SK-N-SH (cell line): Measurements from ENCODE around the gene STX7. TPM values are rescaled to one million over a fixed set of nuclear protein-coding genes. Genes with fewer than 3 reads are reported as not detected.

Experiments used
- CTCF ChIA-PET: fragments of 300-600, 350-600 bp; formaldehyde crosslinking; extraction: SDS; loops from one replicate; lab custom pipeline; 2021; lab: Yijun Ruan, JAX
- POLR2A ChIA-PET: fragments of 350-600 bp; sonication (Branson Sonifier 250); formaldehyde crosslinking; extraction: SDS; loops from one replicate; lab custom pipeline; 2020; ENCODE audit warnings: antibody characterized with exemption, inconsistent platforms; lab: Yijun Ruan, JAX
- DNase-seq: peaks from one replicate; pipeline ENCODE4 v3.0.0; 2012
- H2AFZ ChIP-seq: fragments of 200-600 bp; sonication (generic); 2 replicates; pipeline ENCODE4 v1.8.1; 2016; ENCODE audit warnings: antibody characterized with exemption, mild to moderate bottlenecking, low read depth
- H3F3A ChIP-seq: fragments of 200-600 bp; sonication (generic); replicated peaks from 2 replicates; pipeline ENCODE3; 2016; ENCODE audit warnings: antibody characterized with exemption, mild to moderate bottlenecking; ENCODE audit not compliant: insufficient read depth
- H3K27ac ChIP-seq, 2 experiments: fragments of 200-500 bp in 1 of 2; fragments of 200-600 bp in 1 of 2; sonication (Bioruptor generic) in 1 of 2; sonication (generic), shearing (Covaris generic) in 1 of 2; 2 replicates each; pipeline versions ENCODE4 v1.5.1 to v1.6.1; 2014 to 2016; ENCODE audit warnings: low read depth in 2 of 2, inconsistent platforms in 1 of 2, low read length in 1 of 2, mild to moderate bottlenecking in 1 of 2, mixed read lengths in 1 of 2
- H3K27me3 ChIP-seq: fragments of 200-600 bp; sonication (generic), shearing (Covaris generic); 2 replicates; pipeline ENCODE4 v1.6.1; 2016; ENCODE audit warnings: mixed run types; ENCODE audit not compliant: insufficient read depth
- H3K36me3 ChIP-seq, 2 experiments: fragments of 200-500 bp in 1 of 2; fragments of 200-600 bp in 1 of 2; sonication (Bioruptor generic) in 1 of 2; sonication (generic) in 1 of 2; replicated peaks in 1 of 2; 2 replicates each; pipeline versions ENCODE3 to v1.5.1; 2014 to 2016; ENCODE audit warnings: low read length in 1 of 2, mild to moderate bottlenecking in 1 of 2; ENCODE audit not compliant: insufficient read depth in 2 of 2, control insufficient read depth in 1 of 2
- H3K4me1 ChIP-seq, 2 experiments: fragments of 200-500 bp in 1 of 2; fragments of 200-600 bp in 1 of 2; sonication (Bioruptor generic) in 1 of 2; sonication (generic), shearing (Covaris generic) in 1 of 2; 2 replicates each; pipeline versions ENCODE4 v1.5.1 to v1.6.1; 2014 to 2016; ENCODE audit warnings: low read depth in 1 of 2, low read length in 1 of 2, mixed run types in 1 of 2; ENCODE audit not compliant: insufficient read depth in 2 of 2, control insufficient read depth in 1 of 2
- H3K4me2 ChIP-seq: fragments of 200-600 bp; sonication (generic), shearing (Covaris generic); 2 replicates; pipeline ENCODE4 v1.6.1; 2017; ENCODE audit warnings: mixed run types
- H3K4me3 ChIP-seq, 2 experiments: fragments of 200-500 bp in 1 of 2; fragments of 200-600 bp in 1 of 2; sonication (Bioruptor generic) in 1 of 2; sonication (generic), shearing (Covaris generic) in 1 of 2; 2 replicates each; pipeline versions ENCODE4 v1.5.1 to v1.8.1; 2014 to 2016; ENCODE audit warnings: low read depth in 2 of 2, inconsistent platforms in 1 of 2, low read length in 1 of 2, mild to moderate bottlenecking in 1 of 2, mixed read lengths in 1 of 2, moderate library complexity in 1 of 2
- H3K79me2 ChIP-seq: fragments of 200-600 bp; sonication (generic); 2 replicates; pipeline ENCODE4 v1.8.1; 2017; ENCODE audit warnings: mild to moderate bottlenecking; ENCODE audit not compliant: insufficient read depth
- H3K9ac ChIP-seq: fragments of 200-600 bp; sonication (generic); 2 replicates; pipeline ENCODE4 v1.6.1; 2017; ENCODE audit warnings: mixed run types
- H3K9me2 ChIP-seq: fragments of 200-600 bp; sonication (generic); 2 replicates; pipeline ENCODE4 v1.6.1; 2017; ENCODE audit warnings: mixed run types
- H3K9me3 ChIP-seq: fragments of 200-600 bp; sonication (generic); 2 replicates; pipeline ENCODE4 v1.6.1; 2017; ENCODE audit warnings: mixed run types, mild to moderate bottlenecking, moderate library complexity
- H4K20me1 ChIP-seq: fragments of 200-600 bp; sonication (generic); 2 replicates; pipeline ENCODE4 v1.6.1; 2017; ENCODE audit warnings: mild to moderate bottlenecking, mixed run types; ENCODE audit not compliant: insufficient read depth
- CHD2 ChIP-seq: fragments of 150-350 bp; IDR thresholded peaks from 2 replicates; pipeline ENCODE4 v1.6.1; 2018; ENCODE audit warnings: low read length; ENCODE audit not compliant: partially characterized antibody
- ELF1 ChIP-seq: IDR thresholded peaks from 2 replicates; pipeline ENCODE4 v1.4.0; 2012
- EP300 ChIP-seq, 2 experiments: IDR thresholded peaks; 2 replicates each; pipeline versions ENCODE4 v1.4.0 to v1.6.1; 2012; ENCODE audit warnings: borderline replicate concordance in 1 of 2, low read depth in 1 of 2, low read length in 1 of 2
- FOXM1 ChIP-seq: IDR thresholded peaks from 2 replicates; pipeline ENCODE4 v1.4.0; 2012; ENCODE audit warnings: low read depth, mild to moderate bottlenecking
- GABPA ChIP-seq: IDR thresholded peaks from 2 replicates; pipeline ENCODE4 v1.4.0; 2012; ENCODE audit warnings: low read depth, mild to moderate bottlenecking
- GATA2 ChIP-seq: sonication (generic); formaldehyde crosslinking; IDR thresholded peaks from 2 replicates; pipeline ENCODE4 v1.5.0; 2020; ENCODE audit warnings: mild to moderate bottlenecking, missing genetic modification reagents
- JUND ChIP-seq: IDR thresholded peaks from 2 replicates; pipeline ENCODE4 v1.4.0; 2012
- MXI1 ChIP-seq: IDR thresholded peaks from 2 replicates; pipeline ENCODE4 v1.6.1; 2012; ENCODE audit warnings: mild to moderate bottlenecking, low read depth, low read length, improper control_type of control experiment
- NFIC ChIP-seq: IDR thresholded peaks from 2 replicates; pipeline ENCODE4 v1.4.0; 2012; ENCODE audit warnings: borderline replicate concordance
- PBX3 ChIP-seq: IDR thresholded peaks from 2 replicates; pipeline ENCODE4; 2012
- POLR2AphosphoS5 ChIP-seq: IDR thresholded peaks from 2 replicates; pipeline ENCODE4 v1.6.1; 2012; ENCODE audit warnings: low read depth, low read length
- RAD21 ChIP-seq: IDR thresholded peaks from 2 replicates; pipeline ENCODE4 v1.6.1; 2012; ENCODE audit warnings: mild to moderate bottlenecking, low read length
- RFX5 ChIP-seq: IDR thresholded peaks from 2 replicates; pipeline ENCODE4 v1.6.1; 2012; ENCODE audit warnings: mild to moderate bottlenecking, improper control_type of control experiment, low read length
- SIN3A ChIP-seq: IDR thresholded peaks from 2 replicates; pipeline ENCODE4 v1.6.1; 2012; ENCODE audit warnings: low read depth, mild to moderate bottlenecking, low read length, moderate library complexity, borderline replicate concordance
- TAF1 ChIP-seq: IDR thresholded peaks from 2 replicates; pipeline ENCODE4 v1.6.1; 2012; ENCODE audit warnings: low read depth, mild to moderate bottlenecking, low read length, moderate library complexity, borderline replicate concordance
- TCF12 ChIP-seq: IDR thresholded peaks from 2 replicates; pipeline ENCODE4 v1.4.0; 2012
- TEAD4 ChIP-seq: IDR thresholded peaks from 2 replicates; pipeline ENCODE4 v1.4.0; 2012; ENCODE audit warnings: mild to moderate bottlenecking, borderline replicate concordance; ENCODE audit not compliant: insufficient read depth
- USF1 ChIP-seq: IDR thresholded peaks from 2 replicates; pipeline ENCODE4 v1.4.0; 2012; ENCODE audit warnings: low read depth, borderline replicate concordance
- YY1 ChIP-seq: IDR thresholded peaks from 2 replicates; pipeline ENCODE4 v1.4.0; 2012; ENCODE audit warnings: low read depth, mild to moderate bottlenecking
- WGBS: methylation state at CpG from one replicate; pipeline ENCODE4 v1.1.6; 2017; ENCODE audit warnings: low lambda C conversion rate; 5-methylcytosine and 5-hydroxymethylcytosine counted together
- polyA plus RNA-seq, 3 experiments: library from polyadenylated mRNA; depleted of rRNA; stranded (reverse); fragments of >200 nt; gene quantifications; 2 replicates each; pipeline ENCODE4 v1.2.3, GENCODE V29; 2012

The STX7 gene
- polyA plus RNA-seq, 1 of the 3 experiments (the other 2 are of a cell fraction), result 12.8 TPM

- Histone ChIP-seq H3K4me3 (no peak overlapping the region), H3K27me3 (no peaks in the 10 kb centered on the region)
- CTCF ChIA-PET, result interaction anchor here (0.9 to 11.1 kb wide), 4 partner anchors 13 to 192 kb away, joined by 3 to 65 read pairs (median 24); no protein-coding TSS in a partner anchor
Observed at GRCh38 chr6:132471787-132472186, 41.1 kb downstream of the STX7 start.

DNA sequence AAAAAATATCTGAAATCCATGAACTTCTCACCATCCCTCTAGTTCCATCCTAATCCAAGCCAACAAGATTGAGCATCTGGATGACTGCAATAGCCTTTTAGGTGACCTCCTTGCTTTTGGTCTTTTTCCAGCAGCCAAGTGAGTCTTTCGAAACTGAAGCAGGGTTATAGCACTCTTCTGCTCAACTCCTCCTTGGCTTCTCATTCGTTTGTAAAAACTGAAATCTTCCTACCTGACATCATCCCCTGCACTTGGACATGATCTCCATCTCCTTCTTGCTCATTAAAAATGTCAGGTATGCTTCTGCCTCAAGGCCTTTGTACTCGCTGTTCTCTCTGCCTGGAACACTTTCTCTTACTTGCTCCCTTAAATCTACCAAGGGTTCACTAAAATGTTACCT lies 46.0 kb downstream of the STX7 start:
- Histone ChIP-seq H2AFZ (no peak overlapping the region), H3K4me3 (no peak overlapping the region), H4K20me1 (no peaks in the 10 kb centered on the region), H3K4me2 (no peak overlapping the region), H3K27ac (no peak overlapping the region), H3F3A (no peaks in the 10 kb centered on the region), H3K9me2 (no peaks in the 10 kb centered on the region), H3K9me3 (no peaks in the 10 kb centered on the region), H3K4me1 (peaks cover 0 to 4% of the 10 kb centered on the region in 2 experiments; a peak in 1 of 4 replicates), H3K9ac (no peak overlapping the region), H3K27me3 (no peaks in the 10 kb centered on the region), H3K79me2 (no peaks in the 10 kb centered on the region), H3K36me3 (peaks cover 10 to 51% of the 10 kb centered on the region in 2 experiments)
- TF ChIP-seq ELF1 (no peak), RAD21 (no peak), GABPA (no peak), NFIC (no peak), USF1 (no peak), CHD2 (no peak), PBX3 (no peak), TCF12 (no peak), SIN3A (no peak), POLR2AphosphoS5 (no peak), EP300 (IDR thresholded peaks at IDR 0.05; ENCODE audit: borderline replicate concordance in 1 of 2, low read depth in 1 of 2, low read length in 1 of 2) (no peak), YY1 (no peak), TAF1 (no peak), FOXM1 (no peak), RFX5 (no peak), JUND (no peak), MXI1 (no peak), TEAD4 (no peak)
- WGBS, result 89% methylated on average over 3 of the region's 3 CpGs
- ChIA-PET CTCF (interaction anchor here (11.1 kb wide), 1 partner anchor 18 kb away, joined by 65 read pairs; no protein-coding TSS in a partner anchor), POLR2A (no interaction called here)
- DNase-seq, result no peak

More at GRCh38 chr6:132471787-132472186, 41.1 kb downstream of the STX7 start:
- Histone ChIP-seq H3K4me2 (no peak overlapping the region), H3K9me3 (no peaks in the 10 kb centered on the region), H3K9ac (no peak overlapping the region), H3K9me2 (no peaks in the 10 kb centered on the region), H3F3A (no peaks in the 10 kb centered on the region), H3K79me2 (no peaks in the 10 kb centered on the region), H3K36me3 (peaks cover 6 to 45% of the 10 kb centered on the region in 2 experiments), H2AFZ (no peak overlapping the region), H3K27ac (peak overlapping the region in 1 of 2 experiments; percentile 56; a peak in 2 of 4 replicates), H4K20me1 (no peaks in the 10 kb centered on the region), H3K4me1 (peaks cover 0 to 12% of the 10 kb centered on the region in 2 experiments; a peak in 2 of 4 replicates)
- DNase-seq, result peak; percentile 19
- TF ChIP-seq EP300 (IDR thresholded peaks at IDR 0.05; ENCODE audit: borderline replicate concordance in 1 of 2, low read depth in 1 of 2, low read length in 1 of 2), result peak in 1 of 2 experiments; percentile 36; a peak in 1 of 4 replicates
- no peak for TF ChIP-seq GATA2
- 69% methylated on average over 3 of the region's 3 CpGs for WGBS
- POLR2A ChIA-PET, result no interaction called here
